ENCODE measurements around the gene GDNF.

Gene GDNF

DNA sequence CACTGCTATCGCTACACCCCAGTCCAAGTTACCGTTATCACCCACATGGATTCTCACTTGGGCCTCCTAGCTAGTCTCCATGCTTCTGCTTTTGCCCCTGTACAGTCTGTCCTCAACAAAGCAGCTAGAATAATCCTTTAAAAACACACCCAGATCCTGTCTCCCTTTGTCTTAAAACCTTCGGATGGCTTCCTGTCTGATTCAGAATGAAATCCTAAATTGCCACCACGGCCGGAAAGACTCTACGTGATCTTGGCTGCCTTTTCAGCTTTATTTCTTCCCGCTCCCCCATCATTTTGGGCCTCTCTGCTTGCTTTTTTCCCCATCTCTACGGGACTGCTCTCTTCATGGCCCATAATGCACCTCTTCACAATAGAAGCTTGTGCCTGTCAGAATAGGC lies 33.4 kb downstream of the GDNF start:
- TF ChIP-seq POLR2AphosphoS5 (IDR thresholded peaks at IDR 0.05; ENCODE audit: low read depth), result no peak
- TF ChIP-seq SPI1 (IDR thresholded peaks at IDR 0.05; ENCODE audit: borderline replicate concordance, low read depth), result no peak
- TF ChIP-seq GABPA (IDR thresholded peaks at IDR 0.05; ENCODE audit: low read depth), result no peak
- TF ChIP-seq, protein P1, sequence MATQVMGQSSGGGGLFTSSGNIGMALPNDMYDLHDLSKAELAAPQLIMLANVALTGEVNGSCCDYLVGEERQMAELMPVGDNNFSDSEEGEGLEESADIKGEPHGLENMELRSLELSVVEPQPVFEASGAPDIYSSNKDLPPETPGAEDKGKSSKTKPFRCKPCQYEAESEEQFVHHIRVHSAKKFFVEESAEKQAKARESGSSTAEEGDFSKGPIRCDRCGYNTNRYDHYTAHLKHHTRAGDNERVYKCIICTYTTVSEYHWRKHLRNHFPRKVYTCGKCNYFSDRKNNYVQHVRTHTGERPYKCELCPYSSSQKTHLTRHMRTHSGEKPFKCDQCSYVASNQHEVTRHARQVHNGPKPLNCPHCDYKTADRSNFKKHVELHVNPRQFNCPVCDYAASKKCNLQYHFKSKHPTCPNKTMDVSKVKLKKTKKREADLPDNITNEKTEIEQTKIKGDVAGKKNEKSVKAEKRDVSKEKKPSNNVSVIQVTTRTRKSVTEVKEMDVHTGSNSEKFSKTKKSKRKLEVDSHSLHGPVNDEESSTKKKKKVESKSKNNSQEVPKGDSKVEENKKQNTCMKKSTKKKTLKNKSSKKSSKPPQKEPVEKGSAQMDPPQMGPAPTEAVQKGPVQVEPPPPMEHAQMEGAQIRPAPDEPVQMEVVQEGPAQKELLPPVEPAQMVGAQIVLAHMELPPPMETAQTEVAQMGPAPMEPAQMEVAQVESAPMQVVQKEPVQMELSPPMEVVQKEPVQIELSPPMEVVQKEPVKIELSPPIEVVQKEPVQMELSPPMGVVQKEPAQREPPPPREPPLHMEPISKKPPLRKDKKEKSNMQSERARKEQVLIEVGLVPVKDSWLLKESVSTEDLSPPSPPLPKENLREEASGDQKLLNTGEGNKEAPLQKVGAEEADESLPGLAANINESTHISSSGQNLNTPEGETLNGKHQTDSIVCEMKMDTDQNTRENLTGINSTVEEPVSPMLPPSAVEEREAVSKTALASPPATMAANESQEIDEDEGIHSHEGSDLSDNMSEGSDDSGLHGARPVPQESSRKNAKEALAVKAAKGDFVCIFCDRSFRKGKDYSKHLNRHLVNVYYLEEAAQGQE (IDR thresholded peaks at IDR 0.05; ENCODE audit: insufficient replicate concordance, low read depth), result no peak
- H3K27me3 ChIP-seq (ENCODE audit: insufficient read depth, poor library complexity, severe bottlenecking), result no peaks in the 10 kb centered on the region
- no peak overlapping the region for H3K4me3 ChIP-seq (replicated peaks; ENCODE audit: insufficient read depth, low read length)
- no peak overlapping the region for H3K27ac ChIP-seq (replicated peaks)
- no peak for DNase-seq (ENCODE audit: low read depth in 1 of 2, low spot score in 1 of 2)

DNA sequence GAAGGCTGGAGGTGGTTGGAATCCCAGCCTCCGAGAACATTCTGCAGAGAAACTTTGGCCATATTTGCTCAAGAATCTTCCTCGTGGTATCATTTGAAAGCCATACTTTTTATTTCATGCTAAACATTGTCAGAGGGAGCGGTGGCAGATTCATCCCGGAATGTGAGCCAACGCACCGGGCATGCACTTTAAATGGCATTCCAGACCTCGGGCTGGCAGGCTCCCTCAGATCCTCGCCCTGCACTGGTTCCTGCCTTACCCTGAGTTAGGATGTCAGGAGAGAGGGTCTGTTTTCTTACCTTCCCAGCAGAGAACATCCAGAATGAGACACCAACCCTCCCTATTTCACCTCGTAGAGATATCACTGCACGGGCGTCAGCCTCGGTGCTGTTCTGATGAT lies 33.8 kb downstream of the GDNF start:
- H3K4me3 ChIP-seq (replicated peaks; ENCODE audit: insufficient read depth, low read length), result no peak overlapping the region
- DNase-seq (ENCODE audit: low read depth in 1 of 2, low spot score in 1 of 2), result no peak
- H3K27ac ChIP-seq (replicated peaks), result no peak overlapping the region
- H3K27me3 ChIP-seq (ENCODE audit: insufficient read depth, poor library complexity, severe bottlenecking), result no peaks in the 10 kb centered on the region
- TF ChIP-seq, protein P2, sequence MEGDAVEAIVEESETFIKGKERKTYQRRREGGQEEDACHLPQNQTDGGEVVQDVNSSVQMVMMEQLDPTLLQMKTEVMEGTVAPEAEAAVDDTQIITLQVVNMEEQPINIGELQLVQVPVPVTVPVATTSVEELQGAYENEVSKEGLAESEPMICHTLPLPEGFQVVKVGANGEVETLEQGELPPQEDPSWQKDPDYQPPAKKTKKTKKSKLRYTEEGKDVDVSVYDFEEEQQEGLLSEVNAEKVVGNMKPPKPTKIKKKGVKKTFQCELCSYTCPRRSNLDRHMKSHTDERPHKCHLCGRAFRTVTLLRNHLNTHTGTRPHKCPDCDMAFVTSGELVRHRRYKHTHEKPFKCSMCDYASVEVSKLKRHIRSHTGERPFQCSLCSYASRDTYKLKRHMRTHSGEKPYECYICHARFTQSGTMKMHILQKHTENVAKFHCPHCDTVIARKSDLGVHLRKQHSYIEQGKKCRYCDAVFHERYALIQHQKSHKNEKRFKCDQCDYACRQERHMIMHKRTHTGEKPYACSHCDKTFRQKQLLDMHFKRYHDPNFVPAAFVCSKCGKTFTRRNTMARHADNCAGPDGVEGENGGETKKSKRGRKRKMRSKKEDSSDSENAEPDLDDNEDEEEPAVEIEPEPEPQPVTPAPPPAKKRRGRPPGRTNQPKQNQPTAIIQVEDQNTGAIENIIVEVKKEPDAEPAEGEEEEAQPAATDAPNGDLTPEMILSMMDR (IDR thresholded peaks at IDR 0.05; ENCODE audit: insufficient read depth, low read length), result no peak
- TF ChIP-seq, protein P1 (IDR thresholded peaks at IDR 0.05; ENCODE audit: insufficient replicate concordance, low read depth), result no peak
- no peak for TF ChIP-seq POLR2AphosphoS5 (IDR thresholded peaks at IDR 0.05; ENCODE audit: low read depth)
- TF ChIP-seq GABPA (IDR thresholded peaks at IDR 0.05; ENCODE audit: low read depth), result no peak
- no peak for TF ChIP-seq SPI1 (IDR thresholded peaks at IDR 0.05; ENCODE audit: borderline replicate concordance, low read depth)

DNA sequence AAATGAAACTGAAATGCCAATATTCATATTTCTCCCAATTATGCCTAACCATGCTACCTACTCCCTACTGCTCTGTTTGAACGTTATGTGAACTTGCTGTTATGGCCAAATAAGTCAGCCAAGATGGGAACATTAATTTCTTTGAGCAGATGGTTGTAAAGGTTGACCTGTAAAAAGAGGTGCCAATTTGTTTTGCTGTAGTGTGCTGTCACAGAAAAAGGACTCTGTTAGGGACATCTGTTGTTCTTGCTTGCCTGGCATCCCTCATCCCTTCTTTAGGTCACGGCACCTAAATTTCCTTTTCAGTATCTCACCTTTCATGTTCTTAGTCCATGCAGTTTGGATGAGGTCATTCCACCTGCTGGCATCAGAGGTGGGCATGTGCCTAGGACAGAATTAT lies 35.4 kb downstream of the GDNF start:
- Histone ChIP-seq H3K27me3 (ENCODE audit: insufficient read depth, poor library complexity, severe bottlenecking) (no peaks in the 10 kb centered on the region), H3K27ac (replicated peaks) (no peak overlapping the region), H3K4me3 (replicated peaks; ENCODE audit: insufficient read depth, low read length) (no peak overlapping the region)
- TF ChIP-seq GABPA (IDR thresholded peaks at IDR 0.05; ENCODE audit: low read depth), result no peak
- no peak for TF ChIP-seq SPI1 (IDR thresholded peaks at IDR 0.05; ENCODE audit: borderline replicate concordance, low read depth)
- TF ChIP-seq, protein P2 (IDR thresholded peaks at IDR 0.05; ENCODE audit: insufficient read depth, low read length), result no peak
- TF ChIP-seq, protein P1 (IDR thresholded peaks at IDR 0.05; ENCODE audit: insufficient replicate concordance, low read depth), result no peak
- TF ChIP-seq POLR2AphosphoS5 (IDR thresholded peaks at IDR 0.05; ENCODE audit: low read depth), result no peak
- no peak for DNase-seq (ENCODE audit: low read depth in 1 of 2, low spot score in 1 of 2)

Measured in HL-60 (cell line).